Umbilical cord (tissue), 1 donor: Measurements from ENCODE around the gene SPINK1. TPM values are rescaled to one million over a fixed set of nuclear protein-coding genes. Genes with fewer than 3 reads are reported as not detected.

Experiments used
- total RNA-seq: library from RNA; depleted of rRNA; stranded (reverse); fragments of >200 nt; gene quantifications from one replicate; pipeline ENCODE4 v1.2.3, GENCODE V29; 2014; ENCODE audit warnings: low replicate concordance; ENCODE audit not compliant: insufficient read depth

The SPINK1 gene
- total RNA-seq, 1 donor from 2014 or later: 14.0 TPM

Other genes starting within 250 kb of the SPINK1 start
- gene JAKMIP2, start 48.9 kb downstream of the SPINK1 start, total RNA-seq: 1.2 TPM
- not detected for gene SCGB3A2, start 47.0 kb upstream of the SPINK1 start, total RNA-seq
- 60.7 TPM for gene C5orf46, start 74.9 kb upstream of the SPINK1 start, total RNA-seq
- gene SPINK5, start 232.3 kb upstream of the SPINK1 start, total RNA-seq: 3.6 TPM